Inferior parietal cortex (tissue), 1 donor: Measurements from ENCODE around the gene EPS8L2.

Experiments used
- DNase-seq: peaks from one replicate; pipeline ENCODE4 v3.0.0-alpha.2; 2016; ENCODE audit errors: extremely low spot score

EPS8L2 gene

DNA sequence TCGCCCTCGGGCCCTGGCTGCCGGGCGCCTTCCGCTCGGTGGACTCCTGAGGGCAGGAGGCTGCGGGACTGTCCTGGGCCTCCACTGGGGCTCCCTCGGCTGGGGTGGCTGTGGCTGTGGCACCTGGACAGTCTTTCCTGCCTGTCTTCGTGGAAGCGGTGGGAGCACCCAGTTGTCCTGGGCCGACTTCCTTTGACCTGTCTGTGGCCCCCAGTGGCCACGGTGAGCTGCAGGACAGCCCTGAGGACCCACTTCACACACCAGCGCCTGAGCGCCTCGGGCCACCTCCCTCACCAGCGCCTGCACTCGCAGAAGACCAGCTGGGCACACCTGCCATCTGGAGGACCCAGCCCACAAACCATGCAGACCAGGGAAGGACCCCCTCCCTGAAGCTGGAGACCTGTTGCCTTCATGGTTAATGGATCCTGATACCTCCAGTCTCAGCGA lies 1.8 kb upstream of the EPS8L2 start:
- DNase-seq: no peak

- no peak for DNase-seq
Measured at GRCh38 chr11:704781-705645, 1.0 kb upstream of the EPS8L2 start.

DNA sequence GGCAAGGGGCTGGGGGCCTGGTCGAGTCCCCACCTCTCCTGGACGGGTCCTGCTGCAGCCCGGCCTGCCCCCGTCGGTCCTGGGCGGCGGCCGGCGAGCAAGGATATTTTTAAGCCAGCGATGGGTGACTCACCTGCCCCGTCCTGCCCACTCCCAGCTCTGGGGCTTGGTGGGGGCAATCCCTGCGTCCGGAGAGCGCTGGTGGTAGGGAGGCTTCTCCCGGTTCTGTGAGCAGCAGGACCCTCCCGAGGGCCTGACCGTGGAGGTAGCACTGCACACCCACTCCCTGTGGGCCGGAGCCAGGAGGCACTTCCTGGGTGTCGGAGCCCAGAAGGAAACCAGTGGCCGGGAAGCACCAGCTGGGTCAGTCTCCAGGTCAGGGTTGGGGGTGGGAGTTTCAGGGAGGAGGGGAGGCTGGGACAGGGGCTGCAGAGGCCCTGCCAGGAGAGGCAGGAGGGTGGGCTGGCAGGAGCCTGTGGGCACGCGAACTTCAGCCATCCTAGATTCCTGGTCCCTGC lies 467 bp downstream of the EPS8L2 start:
- no peak for DNase-seq

- DNase-seq: no peak
Measured at GRCh38 chr11:706957-707816, 1.2 kb downstream of the EPS8L2 start.

- no peak for DNase-seq
Measured at GRCh38 chr11:707817-708420, 1.9 kb downstream of the EPS8L2 start.

DNA sequence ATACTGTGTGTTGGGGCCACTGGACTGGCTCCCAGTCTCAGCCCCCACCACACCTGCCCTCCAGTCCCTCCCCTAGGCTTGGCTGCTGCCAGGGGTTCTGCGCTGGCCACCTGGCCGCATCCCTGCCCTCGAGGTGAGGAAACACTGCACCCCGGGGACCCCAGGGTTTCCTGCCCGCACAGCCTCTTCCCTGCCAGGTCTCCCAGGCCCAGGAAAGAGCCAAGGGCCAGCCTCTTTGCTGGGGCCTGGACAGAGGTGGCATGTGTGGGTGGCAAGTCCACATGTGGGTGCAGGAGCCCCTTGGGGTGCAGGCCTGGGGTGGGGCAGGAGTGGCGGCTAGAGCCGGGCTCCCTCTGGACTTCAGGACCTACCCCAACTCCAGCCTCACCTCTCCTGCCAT lies 2.5 kb downstream of the EPS8L2 start:
- no peak for DNase-seq

GRCh38 chr11:709109-709997 lies 3.3 kb downstream of the EPS8L2 start:
- no peak for DNase-seq

DNA sequence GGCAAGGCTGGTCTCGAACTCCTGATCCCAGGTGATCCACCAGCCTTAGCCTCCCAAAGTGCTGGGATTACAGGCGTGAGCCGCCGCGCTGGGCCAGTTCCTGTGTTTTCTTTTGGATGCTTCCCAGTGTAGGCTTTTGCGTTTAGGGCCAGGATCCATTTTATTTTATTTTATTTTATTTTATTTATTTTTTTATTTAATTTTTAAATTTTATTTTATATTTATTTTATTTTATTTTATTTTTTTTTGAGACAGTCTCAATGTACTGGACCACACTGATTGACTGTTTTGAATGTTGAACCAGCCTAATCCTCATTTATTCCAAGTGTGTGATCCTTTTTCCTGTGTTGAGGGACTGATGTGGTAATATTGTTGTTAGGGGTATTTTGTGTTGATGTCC lies 8.4 kb downstream of the EPS8L2 start:
- DNase-seq: no peak

DNA sequence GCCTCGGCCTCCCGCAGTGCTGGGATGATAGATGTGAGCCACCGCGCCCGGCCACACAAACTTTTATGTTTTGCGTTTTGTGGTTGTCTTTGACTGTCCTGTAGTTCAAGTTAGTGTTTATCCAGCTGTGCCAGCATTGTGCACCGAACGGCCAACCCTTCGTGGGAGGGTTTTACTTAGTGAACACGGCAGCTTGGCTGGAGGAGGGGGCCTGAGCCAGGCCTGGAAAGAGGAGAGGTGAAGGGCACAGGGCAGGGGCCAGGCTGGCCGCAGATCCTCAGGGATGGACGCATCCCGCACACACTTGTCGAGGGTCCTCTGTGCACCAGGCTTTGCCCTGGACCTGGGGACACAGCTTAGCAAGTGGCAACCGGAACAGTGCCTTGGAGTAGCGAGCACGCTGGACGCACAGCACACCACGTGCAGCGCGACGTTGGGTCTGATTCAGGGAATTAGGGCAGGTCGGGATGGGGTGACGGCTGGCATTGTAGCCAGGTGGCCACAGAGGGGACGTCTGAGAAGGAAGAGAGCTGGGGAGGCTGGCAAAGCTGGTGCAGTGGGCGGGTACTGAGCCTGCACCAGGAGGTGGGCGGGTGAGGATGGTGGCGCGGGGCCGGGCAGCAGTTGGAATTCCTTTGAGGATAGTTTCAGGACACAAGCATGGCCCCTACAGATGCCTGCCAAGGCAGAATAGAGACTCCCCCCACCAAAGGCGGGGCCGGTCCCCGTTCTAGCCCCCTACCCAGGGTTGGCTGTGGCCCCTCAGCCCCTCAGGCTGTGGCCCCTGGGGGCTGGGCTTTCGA lies 13.4 kb downstream of the EPS8L2 start:
- no peak for DNase-seq

GRCh38 chr11:720017-720641 lies 14.1 kb downstream of the EPS8L2 start:
- DNase-seq: no peak

GRCh38 chr11:720642-721246 lies 14.7 kb downstream of the EPS8L2 start:
- no peak for DNase-seq

DNA sequence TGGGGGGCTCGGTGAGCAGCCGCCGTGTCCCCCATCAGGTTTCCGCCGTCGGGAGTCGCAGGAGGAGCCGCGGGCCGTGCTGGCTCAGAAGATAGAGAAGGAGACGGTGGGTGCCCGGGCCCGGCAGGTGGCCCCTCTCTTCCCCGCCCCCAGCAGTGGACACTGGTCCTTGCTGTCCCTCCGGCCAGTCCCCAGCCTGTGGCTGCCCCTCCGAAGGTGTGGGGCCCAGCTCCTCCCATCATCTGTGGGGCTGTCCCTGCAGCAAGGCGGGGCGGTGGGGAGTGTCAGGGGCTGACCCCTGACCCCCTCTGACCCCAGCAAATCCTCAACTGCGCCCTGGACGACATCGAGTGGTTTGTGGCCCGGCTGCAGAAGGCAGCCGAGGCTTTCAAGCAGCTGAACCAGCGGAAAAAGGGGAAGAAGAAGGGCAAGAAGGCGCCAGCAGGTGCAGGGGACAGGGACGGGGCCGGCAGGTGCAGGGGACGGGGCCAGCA lies 15.3 kb downstream of the EPS8L2 start:
- no peak for DNase-seq

GRCh38 chr11:721741-722345 lies 15.8 kb downstream of the EPS8L2 start:
- DNase-seq: no peak

DNA sequence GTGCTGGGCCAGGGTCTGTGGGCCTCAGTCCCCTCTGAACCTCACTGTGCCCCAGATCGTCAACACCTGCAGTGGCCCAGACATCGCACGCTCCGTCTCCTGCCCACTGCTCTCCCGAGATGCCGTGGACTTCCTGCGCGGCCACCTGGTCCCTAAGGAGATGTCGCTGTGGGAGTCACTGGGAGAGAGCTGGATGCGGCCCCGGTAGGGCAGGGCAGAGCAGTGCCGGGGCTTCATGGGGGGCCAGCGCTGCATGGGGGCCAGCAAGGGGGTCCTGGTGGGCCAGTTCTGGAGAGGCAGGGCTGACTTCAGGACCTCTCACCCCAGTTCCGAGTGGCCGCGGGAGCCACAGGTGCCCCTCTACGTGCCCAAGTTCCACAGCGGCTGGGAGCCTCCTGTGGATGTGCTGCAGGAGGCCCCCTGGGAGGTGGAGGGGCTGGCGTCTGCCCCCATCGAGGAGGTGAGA lies 16.3 kb downstream of the EPS8L2 start:
- DNase-seq: no peak

GRCh38 chr11:723120-723883 lies 17.3 kb downstream of the EPS8L2 start:
- peak; percentile 74 for DNase-seq

DNA sequence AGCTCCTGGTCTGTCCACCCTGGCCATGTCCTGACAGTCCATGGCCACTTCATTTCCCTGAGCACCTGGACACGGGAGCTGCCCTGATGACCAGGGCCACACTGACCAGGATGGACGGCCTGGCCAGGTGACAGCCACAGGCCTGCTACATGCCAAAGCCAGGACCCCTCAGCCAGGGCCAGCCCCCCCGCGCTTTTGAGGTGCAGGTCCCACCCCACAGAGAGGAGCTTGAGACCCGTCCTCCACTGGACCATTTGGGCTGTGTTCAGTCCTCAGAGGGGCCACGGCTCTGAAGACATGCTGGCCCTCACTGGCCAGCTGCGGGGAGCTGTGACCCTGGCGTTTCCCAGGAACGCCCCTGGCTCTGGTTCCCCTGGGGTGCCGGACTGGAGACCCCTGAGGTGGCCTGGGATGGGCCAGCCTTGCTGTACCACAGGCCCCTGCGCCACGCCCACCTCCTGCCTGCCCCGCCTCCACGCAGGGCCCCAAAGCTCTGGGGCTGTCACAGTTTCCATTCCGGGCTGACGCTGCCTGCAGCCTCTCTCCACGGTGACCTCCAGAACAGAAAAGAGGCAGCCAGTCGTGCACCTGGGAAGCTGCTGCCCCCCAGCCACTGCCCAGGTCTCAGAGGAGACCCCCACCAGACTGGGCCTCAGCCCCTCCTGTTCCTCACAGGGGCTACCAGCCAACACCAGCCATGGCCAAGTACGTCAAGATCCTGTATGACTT lies 18.2 kb downstream of the EPS8L2 start:
- DNase-seq: no peak

DNA sequence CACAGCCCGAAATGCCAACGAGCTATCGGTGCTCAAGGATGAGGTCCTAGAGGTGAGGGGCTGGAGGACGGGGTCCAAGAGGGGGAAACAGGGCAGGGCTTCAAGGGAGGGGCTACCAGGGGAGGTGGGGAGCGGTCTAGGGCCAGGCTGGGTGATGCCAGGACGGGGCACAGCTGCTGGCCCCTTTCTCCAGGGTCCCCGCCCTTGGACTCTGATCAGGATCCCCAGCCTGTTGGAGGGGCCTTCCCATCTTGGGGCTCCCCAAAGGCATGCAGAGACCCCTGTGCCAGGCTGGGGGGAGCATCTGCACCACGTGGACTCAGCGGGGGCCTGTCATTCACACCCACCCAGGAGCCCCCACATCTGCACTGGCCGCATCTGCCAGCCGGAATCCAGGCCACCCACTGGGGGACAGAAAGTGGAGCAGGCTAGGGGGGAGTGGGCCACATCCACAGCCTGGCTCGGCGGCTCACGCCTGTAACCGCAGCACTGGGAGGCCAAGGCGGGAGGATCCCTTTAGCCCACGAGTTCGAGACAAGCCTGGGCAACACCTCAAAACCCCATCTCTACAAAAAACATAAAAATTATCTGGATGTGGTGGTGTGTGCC lies 18.9 kb downstream of the EPS8L2 start:
- DNase-seq: no peak
